CD4-positive, alpha-beta T cell treated with Interleukin-21 for 1 hour (primary cell): ENCODE results near the gene MYL5.

Source experiments
- DNase-seq: peaks from one replicate; pipeline ENCODE4 v3.0.0-alpha.2; 2020

MYL5 gene

GRCh38 chr4:675036-675882 lies 917 bp downstream of the MYL5 start:
- no peak for DNase-seq

- DNase-seq = no peak
Measured at GRCh38 chr4:675980-676870, 1.9 kb downstream of the MYL5 start.

GRCh38 chr4:676871-677235 lies 2.5 kb downstream of the MYL5 start:
- DNase-seq = no peak

- DNase-seq = peak; percentile 42
Measured at GRCh38 chr4:677431-678293, 3.3 kb downstream of the MYL5 start.

DNA sequence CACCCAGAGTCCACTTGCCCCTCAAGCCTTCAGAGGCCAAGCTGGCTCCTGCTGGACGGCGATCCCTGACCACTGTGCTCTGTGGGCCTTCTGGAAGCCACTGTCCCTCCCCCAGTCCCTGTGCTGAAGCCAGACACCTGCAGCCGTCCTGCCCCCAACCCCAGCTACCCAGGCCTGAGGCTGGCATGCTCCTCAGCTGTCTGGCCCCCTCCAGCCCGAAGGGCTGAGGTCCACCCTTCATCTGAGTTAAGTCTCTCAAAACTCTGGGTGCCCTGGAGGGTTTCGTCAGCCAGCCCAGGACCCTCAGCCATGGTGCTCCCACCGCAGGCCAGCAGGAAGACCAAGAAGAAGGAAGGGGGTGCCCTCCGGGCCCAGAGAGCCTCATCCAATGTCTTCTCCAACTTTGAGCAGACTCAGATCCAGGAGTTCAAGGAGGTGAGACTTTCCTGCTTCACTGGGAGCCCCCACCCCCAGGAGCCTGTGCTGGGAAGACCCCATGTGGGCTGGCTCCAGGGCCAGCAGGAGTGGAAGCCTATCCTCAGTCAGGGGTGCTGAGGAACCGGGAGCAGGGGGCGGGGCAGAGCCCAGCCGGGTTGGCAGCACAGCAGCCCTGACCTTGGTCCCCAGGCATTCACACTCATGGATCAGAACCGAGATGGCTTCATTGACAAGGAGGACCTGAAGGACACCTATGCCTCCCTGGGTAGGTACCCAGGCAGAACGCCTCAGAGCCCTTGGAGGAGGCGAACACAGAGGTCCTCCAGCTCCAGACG lies 4.2 kb downstream of the MYL5 start:
- DNase-seq = no peak

- no peak for DNase-seq
Measured at GRCh38 chr4:679104-679481, 4.8 kb downstream of the MYL5 start.

DNA sequence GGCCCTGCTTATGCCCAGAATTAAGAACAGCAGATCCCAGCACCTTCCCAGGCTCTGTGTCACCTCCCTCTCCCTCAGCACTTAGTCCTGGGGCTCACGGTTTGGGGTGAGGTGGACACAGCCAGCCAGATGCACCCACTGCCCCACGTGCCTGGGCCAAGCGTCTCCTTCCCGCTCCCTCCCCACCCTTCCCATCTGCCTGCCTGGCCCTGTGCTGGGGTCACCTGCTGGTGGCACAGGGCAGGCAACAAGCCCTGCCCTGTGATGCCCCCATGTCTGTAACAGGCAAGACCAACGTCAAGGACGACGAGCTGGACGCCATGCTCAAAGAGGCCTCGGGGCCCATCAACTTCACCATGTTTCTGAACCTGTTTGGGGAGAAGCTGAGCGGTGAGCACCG lies 5.3 kb downstream of the MYL5 start:
- no peak for DNase-seq

GRCh38 chr4:680091-680490 lies 5.7 kb downstream of the MYL5 start:
- no peak for DNase-seq

GRCh38 chr4:680551-680927 lies 6.2 kb downstream of the MYL5 start:
- DNase-seq = peak; percentile 48

DNA sequence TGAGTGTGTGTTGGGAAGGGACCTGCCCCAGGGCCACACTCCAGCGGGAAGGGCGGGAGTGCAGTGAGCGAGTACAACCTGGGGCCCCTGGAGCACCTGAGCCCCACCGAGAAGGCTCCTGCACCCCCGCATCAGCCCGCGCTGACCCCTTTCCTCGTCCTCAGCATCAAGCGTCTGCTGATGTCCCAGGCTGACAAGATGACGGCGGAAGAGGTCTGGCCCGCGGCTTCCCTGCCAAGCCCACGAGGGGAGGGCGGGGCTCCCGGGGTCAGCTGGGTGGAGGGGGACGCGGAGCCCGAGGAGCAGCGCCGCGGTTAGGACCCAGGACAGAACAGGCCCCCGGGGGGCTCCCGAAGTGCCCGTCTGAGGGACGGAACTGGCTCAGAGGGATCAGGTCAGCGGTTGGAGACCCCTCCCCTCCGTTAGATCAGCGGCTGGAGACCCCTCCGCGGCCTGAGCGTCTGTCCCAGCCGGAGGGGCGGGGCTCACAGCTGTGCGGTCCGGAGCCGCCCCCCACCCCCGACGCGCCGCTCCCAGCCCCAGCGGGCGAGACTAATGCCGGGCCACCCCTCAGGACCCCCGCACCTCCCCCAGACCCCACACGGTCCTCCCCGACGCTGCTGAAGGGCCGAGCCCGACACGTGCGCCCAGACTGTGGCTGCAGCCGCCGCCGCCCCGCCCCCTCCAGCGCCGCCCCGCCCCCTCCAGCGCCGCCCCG lies 6.7 kb downstream of the MYL5 start:
- peak; percentile 71 for DNase-seq

GRCh38 chr4:681736-682451 lies 7.6 kb downstream of the MYL5 start:
- DNase-seq = peak; percentile 69

GRCh38 chr4:682490-683172 lies 8.3 kb downstream of the MYL5 start:
- DNase-seq = no peak

DNA sequence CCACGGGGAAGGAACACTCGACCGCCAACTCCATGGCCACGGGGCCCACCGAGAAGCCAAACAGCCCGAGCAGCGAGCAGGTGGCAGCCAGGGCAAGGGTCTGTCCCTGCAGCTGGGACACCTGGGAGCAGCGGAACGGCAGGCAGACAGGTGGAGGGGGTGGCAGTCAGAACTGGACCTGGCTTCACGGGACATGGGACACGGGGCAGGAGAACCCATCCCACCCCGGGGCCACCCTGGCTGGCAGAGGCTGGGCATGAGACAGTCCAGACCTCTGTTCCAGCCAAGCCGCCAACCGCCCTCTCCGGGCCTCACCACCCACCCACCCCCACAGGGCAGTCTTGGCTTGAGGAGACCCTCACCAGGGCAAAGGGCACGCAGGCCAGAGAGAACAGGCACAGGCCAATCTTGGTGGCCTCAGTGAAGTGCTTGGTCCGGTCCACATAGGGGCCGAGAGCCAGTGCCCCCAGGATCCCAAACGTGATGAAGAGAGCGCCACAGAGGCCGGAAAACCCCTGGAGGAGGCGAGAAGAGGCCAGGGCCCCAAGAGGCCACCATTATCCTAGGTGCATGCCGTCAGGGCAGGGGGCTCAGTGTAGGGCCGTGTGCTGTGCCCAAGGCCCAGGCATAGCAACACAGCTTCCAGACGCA lies 9.0 kb downstream of the MYL5 start:
- DNase-seq = no peak

GRCh38 chr4:683982-684622 lies 9.8 kb downstream of the MYL5 start:
- peak; percentile 32 for DNase-seq

GRCh38 chr4:684623-685327 lies 10.4 kb downstream of the MYL5 start:
- DNase-seq = no peak

- no peak for DNase-seq
Measured at GRCh38 chr4:685679-686412, 11.5 kb downstream of the MYL5 start.

- no peak for DNase-seq
Measured at GRCh38 chr4:686413-687040, 12.2 kb downstream of the MYL5 start.
